ENCODE data around the gene STAT5B. TPM values are rescaled to one million over a fixed set of nuclear protein-coding genes. Genes with fewer than 3 reads are reported as not detected.

STAT5B gene
- total RNA-seq, 1 experiment from 2014 or later = 42.9 TPM

DNA sequence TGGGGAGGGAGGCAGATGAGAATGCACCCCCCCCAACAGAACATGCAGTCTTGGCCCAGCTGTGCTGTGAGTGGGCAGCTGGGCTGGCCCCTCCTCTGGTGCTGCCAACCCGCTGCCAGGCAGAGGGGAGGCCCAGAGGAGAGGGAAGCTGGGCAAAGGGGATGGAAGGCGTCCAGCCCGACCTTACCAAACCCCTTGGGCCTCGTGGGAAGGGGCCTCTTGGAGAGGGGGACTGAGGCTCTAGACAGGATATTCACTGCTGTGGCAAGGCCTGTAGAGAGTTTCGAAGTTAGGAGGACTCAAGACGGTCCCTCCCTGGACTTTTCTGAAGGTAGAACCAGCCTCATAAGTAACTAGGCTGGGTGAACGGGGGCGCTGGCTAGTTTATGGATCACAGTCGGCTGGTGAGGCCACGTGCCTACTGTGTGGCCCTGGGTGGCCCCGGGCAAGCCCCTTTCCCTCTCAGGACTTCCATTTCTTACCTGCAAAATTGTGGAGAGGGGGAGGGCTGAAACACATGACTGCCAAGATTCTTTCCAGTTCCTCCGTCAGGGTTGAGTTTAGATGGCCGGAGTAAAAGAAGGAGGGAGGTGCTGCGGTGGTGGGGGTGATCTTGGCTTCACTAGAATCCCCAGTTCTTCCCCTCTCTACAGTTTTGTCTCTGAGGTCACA lies 11.2 kb upstream of the STAT5B start:
- H3K79me2 ChIP-seq (ENCODE audit: insufficient read depth, low read length) = no peaks in the 10 kb centered on the region
- no peak overlapping the region for H3K4ac ChIP-seq (ENCODE audit: low read depth, low read length)
- no peak overlapping the region for H3K18ac ChIP-seq (ENCODE audit: insufficient read length, low read depth, low read length)
- no peaks in the 10 kb centered on the region for H3K79me1 ChIP-seq (ENCODE audit: insufficient read depth, low read depth, low read length, poor library complexity, severe bottlenecking)
- no peaks in the 10 kb centered on the region; the same call in 1 of the 2 replicates for H3K27me3 ChIP-seq (ENCODE audit: insufficient read depth, low read length)
- H3K14ac ChIP-seq (ENCODE audit: insufficient read depth, low read length) = no peak overlapping the region
- Mint-ChIP-seq H3K27ac (no peak overlapping the region; a peak in 1 of 7 replicates), H3K36me3 (ENCODE audit: insufficient read depth in 1 of 3, low read depth in 3 of 3) (peaks cover 0 to 2% (median 0%) of the 10 kb centered on the region in 3 experiments; a peak in 2 of 7 replicates), H3K9me3 (no peaks in the 10 kb centered on the region; a peak in 1 of 5 replicates), H3K4me1 (peaks cover 14 to 30% of the 10 kb centered on the region in 2 experiments), H3K27me3 (ENCODE audit: low read depth) (peaks cover 38% of the 10 kb centered on the region), H3K4me3 (peak overlapping the region; percentile 58 to 81)
- H3T11ph ChIP-seq (ENCODE audit: low read length) = no peak overlapping the region
- no peak overlapping the region for H4K5ac ChIP-seq (ENCODE audit: insufficient read length, low read depth, low read length)
- no peak overlapping the region for H3K9ac ChIP-seq (ENCODE audit: extremely low read depth, insufficient read length, low read length)
- no CpG with 5 or more reads among the region's 14 CpGs for WGBS (ENCODE audit: extremely low coverage, insufficient read length, low lambda C conversion rate)
- H4K20me1 ChIP-seq (ENCODE audit: control insufficient read depth, insufficient read depth, insufficient read length) = no peaks in the 10 kb centered on the region
- H2BK5ac ChIP-seq (ENCODE audit: insufficient read length, low read length) = no peak overlapping the region
- no peak overlapping the region for H2BK15ac ChIP-seq (ENCODE audit: low read depth, low read length)
- H3K9me3 ChIP-seq (ENCODE audit: control insufficient read depth, low read depth, low read length) = no peaks in the 10 kb centered on the region
- H2BK120ac ChIP-seq (ENCODE audit: low read depth, low read length, poor library complexity, severe bottlenecking) = no peak overlapping the region
- peaks cover 4% of the 10 kb centered on the region for H3K23me2 ChIP-seq (ENCODE audit: insufficient read length, low read depth, low read length, poor library complexity, severe bottlenecking)
- no peak overlapping the region for H3K27ac ChIP-seq (ENCODE audit: insufficient read length, low read depth, low read length)
- no peak overlapping the region for H2AK5ac ChIP-seq (ENCODE audit: insufficient read length, low read length)
- no peak overlapping the region for H3K56ac ChIP-seq (ENCODE audit: insufficient read length, low read depth, low read length)
- DNase-seq = peak; percentile 41
- no peak overlapping the region for H2BK20ac ChIP-seq (ENCODE audit: low read depth, low read length, poor library complexity, severe bottlenecking)
- H4K8ac ChIP-seq (replicated peaks; ENCODE audit: insufficient read length, low read depth, low read length) = no peak overlapping the region
- no peak overlapping the region for H2AFZ ChIP-seq (ENCODE audit: low read length)
- H4K91ac ChIP-seq (ENCODE audit: insufficient read length, low read depth, low read length) = no peak overlapping the region
- H3K4me2 ChIP-seq (ENCODE audit: insufficient read depth, insufficient read length, low read length) = no peak overlapping the region
- no peak overlapping the region for H2BK12ac ChIP-seq (ENCODE audit: insufficient read length, low read depth, low read length)
- no peak overlapping the region for H3K23ac ChIP-seq (ENCODE audit: insufficient read length, low read depth, low read length)
- TF ChIP-seq, protein P1, sequence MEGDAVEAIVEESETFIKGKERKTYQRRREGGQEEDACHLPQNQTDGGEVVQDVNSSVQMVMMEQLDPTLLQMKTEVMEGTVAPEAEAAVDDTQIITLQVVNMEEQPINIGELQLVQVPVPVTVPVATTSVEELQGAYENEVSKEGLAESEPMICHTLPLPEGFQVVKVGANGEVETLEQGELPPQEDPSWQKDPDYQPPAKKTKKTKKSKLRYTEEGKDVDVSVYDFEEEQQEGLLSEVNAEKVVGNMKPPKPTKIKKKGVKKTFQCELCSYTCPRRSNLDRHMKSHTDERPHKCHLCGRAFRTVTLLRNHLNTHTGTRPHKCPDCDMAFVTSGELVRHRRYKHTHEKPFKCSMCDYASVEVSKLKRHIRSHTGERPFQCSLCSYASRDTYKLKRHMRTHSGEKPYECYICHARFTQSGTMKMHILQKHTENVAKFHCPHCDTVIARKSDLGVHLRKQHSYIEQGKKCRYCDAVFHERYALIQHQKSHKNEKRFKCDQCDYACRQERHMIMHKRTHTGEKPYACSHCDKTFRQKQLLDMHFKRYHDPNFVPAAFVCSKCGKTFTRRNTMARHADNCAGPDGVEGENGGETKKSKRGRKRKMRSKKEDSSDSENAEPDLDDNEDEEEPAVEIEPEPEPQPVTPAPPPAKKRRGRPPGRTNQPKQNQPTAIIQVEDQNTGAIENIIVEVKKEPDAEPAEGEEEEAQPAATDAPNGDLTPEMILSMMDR (conservative IDR thresholded peaks at IDR 0.05) = no peak
- H3K4me1 ChIP-seq (ENCODE audit: insufficient read depth, low read length) = peaks cover 7% of the 10 kb centered on the region; the same call in 1 of the 2 replicates

Data from H9 (cell line).